Measurements from ENCODE around the gene MRI1. TPM values are rescaled to one million over a fixed set of nuclear protein-coding genes. Genes with fewer than 3 reads are reported as not detected.
A peak's percentile ranks its signal among the peaks of the same experiment; 100 is the strongest.

The MRI1 gene
- total and polyA plus RNA-seq, 2 of the 4 experiments (the other 2 are of a cell fraction) = 26.7 to 37.6 TPM

GRCh38 chr19:13797870-13798269, 33.5 kb downstream of the MRI1 start:
- Histone ChIP-seq H4K5ac (ENCODE audit: low read depth, low read length) (no peak overlapping the region), H2BK120ac (ENCODE audit: low read depth, low read length) (peak overlapping the region; percentile 51; the same call in 1 of the 2 replicates), H3K23ac (ENCODE audit: low read depth, low read length) (no peak overlapping the region), H4K20me1 (ENCODE audit: insufficient read depth, low read length) (peaks cover 4% of the 10 kb centered on the region; the same call in 1 of the 2 replicates), H2AK5ac (ENCODE audit: low read depth, low read length) (no peak overlapping the region; the same call in 1 of the 2 replicates), H3K27me3 (ENCODE audit: control insufficient read depth, insufficient read depth, low read length) (no peaks in the 10 kb centered on the region), H3K9me1 (ENCODE audit: insufficient read depth, low read length) (peaks cover 15% of the 10 kb centered on the region), H3K18ac (ENCODE audit: low read depth, low read length) (no peak overlapping the region), H3K79me1 (ENCODE audit: low read depth in 1 of 2, low read length in 2 of 2) (peaks cover 14 to 56% of the 10 kb centered on the region in 2 experiments), H3K9ac (ENCODE audit: low read depth, low read length) (no peak overlapping the region), H3K4me1 (ENCODE audit: control insufficient read depth, insufficient read depth, low read length) (peaks cover 7% of the 10 kb centered on the region), H4K8ac (ENCODE audit: low read depth in 2 of 2, low read length in 2 of 2) (peak overlapping the region in 1 of 2 experiments; percentile 61; a peak in 1 of 4 replicates), H4K91ac (ENCODE audit: insufficient read depth, low read depth, low read length) (peak overlapping the region; percentile 8; the same call in 1 of the 2 replicates), H2AFZ (replicated peaks; ENCODE audit: low read length, poor library complexity) (no peak overlapping the region), H2BK15ac (ENCODE audit: low read depth, low read length) (no peak overlapping the region), H3K14ac (replicated peaks; ENCODE audit: low read depth, low read length) (no peak overlapping the region), H2BK20ac (ENCODE audit: low read depth, low read length) (no peak overlapping the region), H3K4me2 (ENCODE audit: low read depth, low read length) (no peak overlapping the region), H3K27ac (ENCODE audit: insufficient read depth, low read length) (0 out of 2 replicates have a peak overlapping the region, but pooled peaks have one; percentile 20), H3K4ac (ENCODE audit: low read depth, low read length) (peak overlapping the region; percentile 61; the same call in 1 of the 2 replicates), H2BK5ac (ENCODE audit: low read depth, low read length, poor library complexity, severe bottlenecking) (peak overlapping the region; percentile 48), H3K9me3 (ENCODE audit: control insufficient read depth, insufficient read depth, low read length) (no peaks in the 10 kb centered on the region), H3K36me3 (ENCODE audit: control insufficient read depth, insufficient read depth, low read length) (peaks cover 14% of the 10 kb centered on the region), H3K4me3 (ENCODE audit: insufficient read depth, low read depth, low read length) (no peak overlapping the region), H3K56ac (ENCODE audit: extremely low read depth, insufficient read depth, low read length) (no peak overlapping the region), H2AK9ac (replicated peaks; ENCODE audit: low read depth, low read length, poor library complexity) (no peak overlapping the region)
- in situ Hi-C loops (cut with MboI; ENCODE audit: low sequenced_read_pairs) = no loop called here
- intact Hi-C loops (cut with micrococcal nuclease) = loop anchor here (5.0 kb wide), 1 partner anchor 39 kb away; no protein-coding TSS in a partner anchor
- ChIA-PET POLR2A (ENCODE audit: unreplicated experiment) (interaction anchor here (0.8 kb wide), 1 partner anchor 39 kb away, joined by 6 read pairs; no protein-coding TSS in a partner anchor), CTCF (interaction anchor here (0.6 to 1.7 kb wide), 3 partner anchors 10 to 64 kb away, joined by 3 to 5 read pairs (median 5); no protein-coding TSS in a partner anchor)
- dilution Hi-C loops (cut with HindIII; ENCODE audit: low sequenced_read_pairs, unreplicated experiment) = no loop called here
- no TSS peak for BruUV-seq (replicated peaks)
- no CpG with 5 or more reads among the region's 7 CpGs for WGBS, 2 experiments (ENCODE audit: extremely low coverage in 2 of 2, insufficient read length in 1 of 2)
- ATAC-seq (ENCODE audit: low read depth) (no peak), DNase-seq (peak; percentile 71)
- peak; percentile 99 for TF ChIP-seq CEBPB (IDR thresholded peaks at IDR 0.05; ENCODE audit: low read depth, low read length)
- TF ChIP-seq RAD21 (IDR thresholded peaks at IDR 0.05; ENCODE audit: low read length) = no peak

Measured in IMR-90 (cell line).